Gastrocnemius medialis (tissue), 4 donors: Measurements from ENCODE around the gene PTPN22. TPM values are rescaled to one million over a fixed set of nuclear protein-coding genes. Genes with fewer than 3 reads are reported as not detected.

ENCODE experiments used
- ATAC-seq, 2 donors: fragments of 150-250 bp; one replicate each; pipeline ENCODE4 v1.9.1; 2016
- DNase-seq, 2 donors: peaks; one replicate each; pipeline ENCODE4 v3.0.0-alpha.2; 2019
- H3K27ac ChIP-seq, 4 donors: fragments of 200-600 bp; sonication (generic); 1 replicate in 1 of 4; 2 replicates in 3 of 4; pipeline ENCODE4 v1.5.1; 2016 to 2018; ENCODE audit warnings: mild to moderate bottlenecking in 2 of 4, moderate library complexity in 1 of 4
- H3K27me3 ChIP-seq, 3 donors: fragments of 200-600 bp; sonication (generic) in 2 of 3; 1 replicate in 1 of 3; 2 replicates in 2 of 3; pipeline versions ENCODE4 v1.5.1 to v1.6.0; 2016 to 2019; ENCODE audit warnings: mild to moderate bottlenecking in 1 of 3, moderate library complexity in 1 of 3
- H3K36me3 ChIP-seq, 2 donors: fragments of 200-600 bp; sonication (generic) in 1 of 2; one replicate each; pipeline ENCODE4 v1.5.1; 2017 to 2018
- H3K4me1 ChIP-seq, 2 donors: fragments of 200-600 bp; sonication (generic) in 1 of 2; one replicate each; pipeline ENCODE4 v1.5.1; 2016 to 2017; ENCODE audit warnings: mild to moderate bottlenecking in 2 of 2
- H3K4me3 ChIP-seq, 4 donors: fragments of 200-600 bp; sonication (generic) in 3 of 4; 1 replicate in 1 of 4; 2 replicates in 3 of 4; pipeline ENCODE4 v1.5.1; 2016 to 2019; ENCODE audit warnings: mild to moderate bottlenecking in 2 of 4
- H3K9me3 ChIP-seq, 3 donors: fragments of 200-600 bp; sonication (generic) in 2 of 3; 1 replicate in 1 of 3; 2 replicates in 2 of 3; pipeline ENCODE4 v1.5.1; 2016 to 2019
- CTCF ChIP-seq, 5 experiments: fragments of 450-650 bp in 3 of 5; fragments of 200-600 bp in 2 of 5; sonication (generic) in 2 of 5; IDR thresholded peaks in 4 of 5; conservative IDR thresholded peaks in 1 of 5; 1 replicate in 4 of 5; 2 replicates in 1 of 5; pipeline ENCODE4 v1.5.1; 2016 to 2019; ENCODE audit warnings: antibody characterized with exemption in 5 of 5, mild to moderate bottlenecking in 3 of 5, moderate library complexity in 3 of 5
- POLR2A ChIP-seq, 2 donors: fragments of 450-650 bp; IDR thresholded peaks; one replicate each; pipeline ENCODE4 v1.6.1; 2017; ENCODE audit warnings: antibody characterized with exemption in 2 of 2, mild to moderate bottlenecking in 2 of 2, moderate library complexity in 2 of 2
- in situ Hi-C, 4 donors: fragments of 200-750 bp; cut with MboI; loops; one replicate each; pipeline versions ENCODE4 v1.15.0 to v1.8.0; 2017; ENCODE audit warnings: low sequenced_read_pairs in 4 of 4
- intact Hi-C: fragments of 100-400 bp; cut with DNase I; formaldehyde crosslinking; loops from one replicate; pipeline ENCODE4 v1.15.1; 2023; ENCODE audit warnings: low total_unique reads
- total RNA-seq, 4 donors: library from RNA; depleted of rRNA; stranded (reverse); fragments of >200 nt; gene quantifications; one replicate each; pipeline versions ENCODE4 v1.1.0 to v1.2.3, GENCODE V29; 2016

The PTPN22 gene
- total RNA-seq, 4 donors from 2014 or later = 0.10 to 1.7 (median 0.63) TPM

DNA sequence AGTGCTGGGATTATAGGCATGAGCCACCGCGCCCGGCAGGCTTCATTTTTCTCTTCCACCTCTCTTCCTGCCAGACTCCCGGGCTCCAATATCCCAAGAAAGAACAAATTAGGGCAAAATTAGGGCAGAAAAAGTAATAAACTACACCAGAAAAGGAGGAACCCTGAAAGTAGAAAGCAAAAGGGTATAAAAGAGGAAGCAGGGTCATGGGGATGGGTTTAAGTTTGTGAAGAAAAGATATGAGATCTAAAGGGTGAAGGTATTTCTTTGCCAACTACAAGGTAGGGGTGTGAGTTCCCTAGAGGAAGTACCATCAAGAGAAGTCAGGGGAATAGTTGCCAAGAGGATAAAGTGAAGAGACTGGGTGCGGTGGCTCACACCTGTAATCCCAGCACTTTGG, 9.9 kb downstream of the PTPN22 start:
- intact Hi-C loops (no loop called here), in situ Hi-C loops (no loop called here)
- Histone ChIP-seq H3K36me3 (no peaks in the 10 kb centered on the region), H3K9me3 (no peaks in the 10 kb centered on the region), H3K4me3 (no peak overlapping the region), H3K4me1 (no peaks in the 10 kb centered on the region), H3K27me3 (no peaks in the 10 kb centered on the region), H3K27ac (no peak overlapping the region)
- DNase-seq (no peak), ATAC-seq (no peak)
- TF ChIP-seq CTCF (IDR thresholded peaks at IDR 0.05 in 4 of 5, conservative IDR thresholded peaks at IDR 0.05 in 1 of 5) (no peak), POLR2A (IDR thresholded peaks at IDR 0.05) (no peak)

- no peak for TF ChIP-seq POLR2A (IDR thresholded peaks at IDR 0.05)
- Histone ChIP-seq H3K36me3 (no peaks in the 10 kb centered on the region), H3K4me1 (no peaks in the 10 kb centered on the region), H3K9me3 (no peaks in the 10 kb centered on the region), H3K4me3 (no peak overlapping the region), H3K27ac (no peak overlapping the region), H3K27me3 (no peaks in the 10 kb centered on the region)
- no peak for ATAC-seq
- intact Hi-C loops (no loop called here), in situ Hi-C loops (no loop called here)
- no peak for DNase-seq
Measured at GRCh38 chr1:113860891-113861290, 10.6 kb downstream of the PTPN22 start.

GRCh38 chr1:113859478-113860175, 11.9 kb downstream of the PTPN22 start:
- H3K9me3 ChIP-seq = no peaks in the 10 kb centered on the region
- TF ChIP-seq CTCF (IDR thresholded peaks at IDR 0.05 in 4 of 5, conservative IDR thresholded peaks at IDR 0.05 in 1 of 5) (no peak), POLR2A (IDR thresholded peaks at IDR 0.05) (no peak)
- ATAC-seq (no peak), DNase-seq (no peak)
- H3K27me3 ChIP-seq = no peaks in the 10 kb centered on the region
- no peak overlapping the region for H3K27ac ChIP-seq
- in situ Hi-C loops (no loop called here), intact Hi-C loops (no loop called here)
- H3K36me3 ChIP-seq = no peaks in the 10 kb centered on the region
- H3K4me1 ChIP-seq = no peaks in the 10 kb centered on the region
- H3K4me3 ChIP-seq = no peak overlapping the region

- DNase-seq (no peak), ATAC-seq (no peak)
- H3K36me3 ChIP-seq = no peaks in the 10 kb centered on the region
- H3K4me3 ChIP-seq = no peak overlapping the region
- intact Hi-C loops (no loop called here), in situ Hi-C loops (no loop called here)
- no peak for TF ChIP-seq CTCF (IDR thresholded peaks at IDR 0.05 in 4 of 5, conservative IDR thresholded peaks at IDR 0.05 in 1 of 5)
- no peak overlapping the region for H3K27ac ChIP-seq
- no peaks in the 10 kb centered on the region for H3K4me1 ChIP-seq
- H3K27me3 ChIP-seq = no peaks in the 10 kb centered on the region
- no peaks in the 10 kb centered on the region for H3K9me3 ChIP-seq
Measured at GRCh38 chr1:113858982-113859381, 12.5 kb downstream of the PTPN22 start.

DNA sequence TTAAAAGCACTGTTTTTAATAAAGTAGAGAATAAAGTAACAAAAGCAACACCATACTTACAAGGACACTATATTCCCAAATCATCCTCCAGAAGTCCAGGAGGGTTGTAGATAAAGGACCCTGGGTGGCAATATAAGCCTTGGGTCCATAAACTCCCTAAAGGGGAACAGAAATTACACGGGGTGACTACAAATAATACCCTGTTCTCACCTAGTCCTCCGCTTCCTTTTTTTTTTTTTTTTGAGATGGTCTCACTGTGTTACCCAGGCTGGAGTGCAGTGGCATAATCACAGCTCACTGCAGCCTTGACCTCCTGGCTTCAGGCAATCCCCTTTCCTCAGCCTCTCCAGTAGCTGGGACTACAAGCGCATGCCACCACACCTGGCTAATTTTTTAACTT, 13.1 kb downstream of the PTPN22 start:
- no peaks in the 10 kb centered on the region for H3K27me3 ChIP-seq
- H3K36me3 ChIP-seq = no peaks in the 10 kb centered on the region
- ATAC-seq (no peak), DNase-seq (no peak)
- H3K9me3 ChIP-seq = no peaks in the 10 kb centered on the region
- TF ChIP-seq CTCF (IDR thresholded peaks at IDR 0.05 in 4 of 5, conservative IDR thresholded peaks at IDR 0.05 in 1 of 5) (no peak), POLR2A (IDR thresholded peaks at IDR 0.05) (no peak)
- in situ Hi-C loops (no loop called here), intact Hi-C loops (no loop called here)
- no peak overlapping the region for H3K27ac ChIP-seq
- no peak overlapping the region for H3K4me3 ChIP-seq
- no peaks in the 10 kb centered on the region for H3K4me1 ChIP-seq
